Measurements from ENCODE around the gene NOL4L.

The NOL4L gene

GRCh38 chr20:32508775-32509119, 76.4 kb downstream of the NOL4L start:
- Histone ChIP-seq H3K4me2 (ENCODE audit: low read length) (no peak overlapping the region; the same call in 1 of the 2 replicates), H3K27ac (ENCODE audit: low read depth, low read length, poor library complexity, severe bottlenecking) (peak overlapping the region; percentile 86), H3K27me3 (ENCODE audit: insufficient read depth, low read length) (no peaks in the 10 kb centered on the region)

GRCh38 chr20:32507998-32508774, 76.9 kb downstream of the NOL4L start:
- Histone ChIP-seq H3K9me3 (ENCODE audit: low read length) (no peaks in the 10 kb centered on the region), H3F3A (ENCODE audit: insufficient read depth, low read length) (no peaks in the 10 kb centered on the region), H3K79me2 (ENCODE audit: insufficient read depth, low read length) (no peaks in the 10 kb centered on the region), H3K9me2 (ENCODE audit: low read depth, low read length) (no peaks in the 10 kb centered on the region), H4K20me1 (ENCODE audit: insufficient read depth, low read length) (no peaks in the 10 kb centered on the region), H3K27me3 (ENCODE audit: insufficient read depth, low read length) (no peaks in the 10 kb centered on the region), H3K27ac (ENCODE audit: low read depth, low read length, poor library complexity, severe bottlenecking) (peak overlapping the region; percentile 86), H2AFZ (ENCODE audit: low read length) (no peak overlapping the region), H3K36me3 (ENCODE audit: insufficient read depth, low read length) (peaks cover 5% of the 10 kb centered on the region; the same call in 1 of the 2 replicates), H3K4me1 (ENCODE audit: insufficient read depth, low read length, severe bottlenecking) (peaks cover 47% of the 10 kb centered on the region), H3K4me3 (ENCODE audit: low read depth, low read length, poor library complexity, severe bottlenecking) (no peak overlapping the region), H3K4me2 (ENCODE audit: low read length) (no peak overlapping the region; the same call in 1 of the 2 replicates), H3K9ac (ENCODE audit: low read length) (no peak overlapping the region; the same call in 1 of the 2 replicates)
- no peak for TF ChIP-seq EZH2 (IDR thresholded peaks at IDR 0.05; ENCODE audit: borderline replicate concordance, low read length)
- TF ChIP-seq, protein P1, sequence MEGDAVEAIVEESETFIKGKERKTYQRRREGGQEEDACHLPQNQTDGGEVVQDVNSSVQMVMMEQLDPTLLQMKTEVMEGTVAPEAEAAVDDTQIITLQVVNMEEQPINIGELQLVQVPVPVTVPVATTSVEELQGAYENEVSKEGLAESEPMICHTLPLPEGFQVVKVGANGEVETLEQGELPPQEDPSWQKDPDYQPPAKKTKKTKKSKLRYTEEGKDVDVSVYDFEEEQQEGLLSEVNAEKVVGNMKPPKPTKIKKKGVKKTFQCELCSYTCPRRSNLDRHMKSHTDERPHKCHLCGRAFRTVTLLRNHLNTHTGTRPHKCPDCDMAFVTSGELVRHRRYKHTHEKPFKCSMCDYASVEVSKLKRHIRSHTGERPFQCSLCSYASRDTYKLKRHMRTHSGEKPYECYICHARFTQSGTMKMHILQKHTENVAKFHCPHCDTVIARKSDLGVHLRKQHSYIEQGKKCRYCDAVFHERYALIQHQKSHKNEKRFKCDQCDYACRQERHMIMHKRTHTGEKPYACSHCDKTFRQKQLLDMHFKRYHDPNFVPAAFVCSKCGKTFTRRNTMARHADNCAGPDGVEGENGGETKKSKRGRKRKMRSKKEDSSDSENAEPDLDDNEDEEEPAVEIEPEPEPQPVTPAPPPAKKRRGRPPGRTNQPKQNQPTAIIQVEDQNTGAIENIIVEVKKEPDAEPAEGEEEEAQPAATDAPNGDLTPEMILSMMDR (IDR thresholded peaks at IDR 0.05; ENCODE audit: low read length), result no peak

More at GRCh38 chr20:32508775-32509119, 76.4 kb downstream of the NOL4L start:
- peak overlapping the region; percentile 11; the same call in 1 of the 2 replicates for H3K9ac ChIP-seq (ENCODE audit: low read length)
- H3K9me2 ChIP-seq (ENCODE audit: low read depth, low read length), result no peaks in the 10 kb centered on the region
- H2AFZ ChIP-seq (ENCODE audit: low read length), result no peak overlapping the region
- H3K4me1 ChIP-seq (ENCODE audit: insufficient read depth, low read length, severe bottlenecking), result peaks cover 47% of the 10 kb centered on the region
- no peaks in the 10 kb centered on the region for H4K20me1 ChIP-seq (ENCODE audit: insufficient read depth, low read length)
- H3K9me3 ChIP-seq (ENCODE audit: low read length), result no peaks in the 10 kb centered on the region
- TF ChIP-seq EZH2 (IDR thresholded peaks at IDR 0.05; ENCODE audit: borderline replicate concordance, low read length), result no peak
- TF ChIP-seq, protein P1 (IDR thresholded peaks at IDR 0.05; ENCODE audit: low read length), result no peak
- no peaks in the 10 kb centered on the region for H3F3A ChIP-seq (ENCODE audit: insufficient read depth, low read length)
- H3K36me3 ChIP-seq (ENCODE audit: insufficient read depth, low read length), result no peaks in the 10 kb centered on the region; the same call in 1 of the 2 replicates
- H3K79me2 ChIP-seq (ENCODE audit: insufficient read depth, low read length), result no peaks in the 10 kb centered on the region
- no peak overlapping the region for H3K4me3 ChIP-seq (ENCODE audit: low read depth, low read length, poor library complexity, severe bottlenecking)

GRCh38 chr20:32506721-32507120, 78.4 kb downstream of the NOL4L start:
- TF ChIP-seq EZH2 (IDR thresholded peaks at IDR 0.05; ENCODE audit: borderline replicate concordance, low read length), result no peak
- TF ChIP-seq, protein P1 (IDR thresholded peaks at IDR 0.05; ENCODE audit: low read length), result no peak
- Histone ChIP-seq H3K4me3 (ENCODE audit: low read depth, low read length, poor library complexity, severe bottlenecking) (no peak overlapping the region), H3K27ac (ENCODE audit: low read depth, low read length, poor library complexity, severe bottlenecking) (no peak overlapping the region), H3K27me3 (ENCODE audit: insufficient read depth, low read length) (no peaks in the 10 kb centered on the region), H3K9me3 (ENCODE audit: low read length) (no peaks in the 10 kb centered on the region), H3K4me2 (ENCODE audit: low read length) (no peak overlapping the region), H2AFZ (ENCODE audit: low read length) (no peak overlapping the region), H3F3A (ENCODE audit: insufficient read depth, low read length) (no peaks in the 10 kb centered on the region), H3K36me3 (ENCODE audit: insufficient read depth, low read length) (peaks cover 6% of the 10 kb centered on the region; the same call in 1 of the 2 replicates), H3K4me1 (ENCODE audit: insufficient read depth, low read length, severe bottlenecking) (peaks cover 42% of the 10 kb centered on the region), H4K20me1 (ENCODE audit: insufficient read depth, low read length) (no peaks in the 10 kb centered on the region), H3K9me2 (ENCODE audit: low read depth, low read length) (no peaks in the 10 kb centered on the region), H3K9ac (ENCODE audit: low read length) (no peak overlapping the region), H3K79me2 (ENCODE audit: insufficient read depth, low read length) (no peaks in the 10 kb centered on the region)
